ENCODE measurements around the gene HOTAIR. TPM values are rescaled to one million over a fixed set of nuclear protein-coding genes. Genes with fewer than 3 reads are reported as not detected.

HOTAIR gene
- total and polyA plus RNA-seq, 9 donors = 0.02 to 1.2 (median 0.28) TPM; not detected in 5

DNA sequence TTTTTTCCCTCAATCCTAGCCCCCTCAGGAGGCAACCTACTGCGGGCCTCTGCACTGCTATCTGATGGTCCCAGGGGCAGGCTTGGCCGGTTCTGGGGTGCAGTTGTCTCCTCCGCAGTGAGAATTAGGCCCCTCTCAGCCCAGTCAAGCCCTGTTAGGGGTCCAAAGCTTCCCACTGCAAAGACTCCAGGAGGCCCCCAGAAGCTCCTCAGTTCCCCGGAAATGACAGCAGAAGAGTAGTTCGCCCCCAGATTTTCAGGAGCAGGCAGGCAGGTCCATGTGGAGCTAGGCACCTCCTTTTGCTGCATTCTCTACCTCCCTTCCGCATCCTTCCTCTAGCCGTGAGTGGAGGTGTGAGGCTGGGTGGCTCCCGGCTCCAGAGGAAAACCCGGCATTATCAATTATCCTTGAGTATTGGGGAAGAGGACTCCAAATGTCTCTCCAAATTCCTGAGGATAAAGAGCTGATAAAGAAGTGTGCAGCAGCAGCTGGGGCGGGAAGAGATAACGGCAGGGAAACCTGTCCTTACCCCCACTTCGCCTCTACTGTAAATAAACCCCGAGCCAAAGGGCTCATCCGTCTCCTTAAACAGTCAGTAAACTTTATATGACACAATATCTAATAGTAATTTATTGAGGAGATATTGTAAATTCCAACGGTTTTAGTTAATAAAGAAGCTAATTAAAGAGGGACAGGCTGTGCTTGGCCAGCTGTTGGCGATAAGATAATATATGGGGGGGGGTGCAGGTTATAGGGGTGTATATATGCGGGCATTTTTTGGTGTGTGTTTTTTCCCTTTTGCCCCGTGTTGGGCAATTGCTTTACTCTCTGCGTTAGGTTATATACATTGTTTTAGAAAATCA lies 20.7 kb downstream of the HOTAIR start:
- intact Hi-C loops (cut with DNase I) = no loop called here
- H3K9me3 ChIP-seq = no peaks in the 10 kb centered on the region

DNA sequence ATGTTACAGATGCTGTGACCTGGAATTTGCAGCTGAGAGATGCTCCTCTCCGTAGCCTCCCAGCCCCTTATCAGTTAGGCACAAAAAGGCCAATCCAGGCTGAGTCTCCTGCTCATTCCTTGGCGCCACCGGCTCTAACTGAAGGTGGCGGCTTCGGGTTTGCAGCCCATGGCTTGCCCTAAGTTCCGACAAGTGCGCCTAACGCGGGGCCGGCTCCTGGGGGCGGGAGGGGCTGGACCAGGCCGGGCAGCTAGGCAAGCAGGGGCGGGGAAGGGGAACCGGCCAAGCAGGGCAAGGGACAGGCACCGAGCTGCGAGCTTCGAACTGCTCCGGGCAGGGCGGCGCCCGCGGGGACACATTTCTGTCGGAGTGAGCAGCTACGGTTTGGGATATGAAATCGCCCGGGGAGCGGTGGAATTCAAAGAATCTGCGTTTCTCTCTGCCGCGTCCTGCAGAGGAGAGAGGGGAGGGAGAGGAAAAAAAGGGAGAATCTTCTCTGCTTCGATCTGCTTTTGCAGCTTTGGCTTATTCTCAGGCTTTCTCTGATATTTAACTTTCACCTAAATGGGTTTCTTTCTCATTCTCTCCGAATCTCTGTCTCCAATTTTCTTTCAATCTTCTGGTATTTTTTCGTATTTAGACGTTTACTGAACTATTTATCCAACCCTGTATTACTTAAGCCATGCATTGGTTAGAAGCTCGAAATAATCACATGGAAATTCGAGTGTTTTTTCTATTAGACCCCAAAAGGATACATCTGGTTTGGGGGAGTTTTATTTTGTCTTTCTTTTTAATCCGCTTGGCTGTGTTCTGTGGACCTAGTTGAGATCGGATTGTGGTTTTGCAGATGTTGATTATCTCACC lies 21.7 kb downstream of the HOTAIR start:
- no peaks in the 10 kb centered on the region for H3K9me3 ChIP-seq
- no peak overlapping the region for H3K4me3 ChIP-seq
- DNase-seq = no peak
- no peaks in the 10 kb centered on the region for H3K36me3 ChIP-seq
- 9 to 14% (median 9%) methylated on average over 38 of the region's 38 CpGs for WGBS, 3 donors
- intact Hi-C loops (cut with DNase I) = no loop called here
- no peak for TF ChIP-seq POLR2A (IDR thresholded peaks at IDR 0.05)
- TF ChIP-seq EP300 (IDR thresholded peaks at IDR 0.05) = no peak
- TF ChIP-seq, protein P1, sequence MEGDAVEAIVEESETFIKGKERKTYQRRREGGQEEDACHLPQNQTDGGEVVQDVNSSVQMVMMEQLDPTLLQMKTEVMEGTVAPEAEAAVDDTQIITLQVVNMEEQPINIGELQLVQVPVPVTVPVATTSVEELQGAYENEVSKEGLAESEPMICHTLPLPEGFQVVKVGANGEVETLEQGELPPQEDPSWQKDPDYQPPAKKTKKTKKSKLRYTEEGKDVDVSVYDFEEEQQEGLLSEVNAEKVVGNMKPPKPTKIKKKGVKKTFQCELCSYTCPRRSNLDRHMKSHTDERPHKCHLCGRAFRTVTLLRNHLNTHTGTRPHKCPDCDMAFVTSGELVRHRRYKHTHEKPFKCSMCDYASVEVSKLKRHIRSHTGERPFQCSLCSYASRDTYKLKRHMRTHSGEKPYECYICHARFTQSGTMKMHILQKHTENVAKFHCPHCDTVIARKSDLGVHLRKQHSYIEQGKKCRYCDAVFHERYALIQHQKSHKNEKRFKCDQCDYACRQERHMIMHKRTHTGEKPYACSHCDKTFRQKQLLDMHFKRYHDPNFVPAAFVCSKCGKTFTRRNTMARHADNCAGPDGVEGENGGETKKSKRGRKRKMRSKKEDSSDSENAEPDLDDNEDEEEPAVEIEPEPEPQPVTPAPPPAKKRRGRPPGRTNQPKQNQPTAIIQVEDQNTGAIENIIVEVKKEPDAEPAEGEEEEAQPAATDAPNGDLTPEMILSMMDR (IDR thresholded peaks at IDR 0.05) = no peak
- H3K27me3 ChIP-seq = peaks cover 14% of the 10 kb centered on the region
- peaks cover 4% of the 10 kb centered on the region for H3K4me1 ChIP-seq (ENCODE audit: insufficient read depth)
- no peak overlapping the region for H3K27ac ChIP-seq

More for the DNA sequence above, 20.7 kb downstream of the HOTAIR start:
- no peaks in the 10 kb centered on the region for H3K36me3 ChIP-seq
- no peak for DNase-seq
- H3K4me3 ChIP-seq = no peak overlapping the region
- 7 to 15% (median 7%) methylated on average over 19 of the region's 19 CpGs for WGBS, 3 donors
- TF ChIP-seq EP300 (IDR thresholded peaks at IDR 0.05) = no peak
- TF ChIP-seq, protein P1 (IDR thresholded peaks at IDR 0.05) = no peak
- H3K27ac ChIP-seq = no peak overlapping the region
- peaks cover 4% of the 10 kb centered on the region for H3K4me1 ChIP-seq (ENCODE audit: insufficient read depth)
- peaks cover 14% of the 10 kb centered on the region for H3K27me3 ChIP-seq

DNA sequence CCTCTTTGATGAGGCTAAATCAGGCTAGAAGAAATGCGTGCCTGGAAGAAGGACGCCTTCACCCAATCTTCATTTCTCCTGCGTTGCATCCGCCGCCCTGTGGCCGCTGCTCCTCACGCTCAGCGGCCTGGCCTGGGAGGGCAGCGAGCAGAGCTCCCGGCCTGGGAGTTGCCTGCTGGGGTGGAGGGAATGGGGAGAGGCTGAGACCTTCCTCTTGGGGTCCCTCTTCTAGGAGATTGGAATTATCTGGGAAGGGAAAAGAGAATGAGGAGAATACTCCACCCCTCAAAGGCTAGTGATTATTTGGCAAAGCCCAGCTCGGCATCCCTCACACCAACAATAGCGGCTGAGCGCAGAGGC lies 22.4 kb downstream of the HOTAIR start:
- H3K27me3 ChIP-seq = peaks cover 14% of the 10 kb centered on the region
- intact Hi-C loops (cut with DNase I) = no loop called here
- no peak for DNase-seq
- 21 to 37% (median 36%) methylated on average over 13 of the region's 13 CpGs for WGBS, 3 donors
- H3K4me1 ChIP-seq (ENCODE audit: insufficient read depth) = peaks cover 4% of the 10 kb centered on the region
- no peak overlapping the region for H3K4me3 ChIP-seq
- no peaks in the 10 kb centered on the region for H3K36me3 ChIP-seq
- H3K9me3 ChIP-seq = no peaks in the 10 kb centered on the region
- no peak overlapping the region for H3K27ac ChIP-seq
- no peak for TF ChIP-seq EP300 (IDR thresholded peaks at IDR 0.05)
- no peak for TF ChIP-seq POLR2A (IDR thresholded peaks at IDR 0.05)
- TF ChIP-seq, protein P1 (IDR thresholded peaks at IDR 0.05) = no peak

DNA sequence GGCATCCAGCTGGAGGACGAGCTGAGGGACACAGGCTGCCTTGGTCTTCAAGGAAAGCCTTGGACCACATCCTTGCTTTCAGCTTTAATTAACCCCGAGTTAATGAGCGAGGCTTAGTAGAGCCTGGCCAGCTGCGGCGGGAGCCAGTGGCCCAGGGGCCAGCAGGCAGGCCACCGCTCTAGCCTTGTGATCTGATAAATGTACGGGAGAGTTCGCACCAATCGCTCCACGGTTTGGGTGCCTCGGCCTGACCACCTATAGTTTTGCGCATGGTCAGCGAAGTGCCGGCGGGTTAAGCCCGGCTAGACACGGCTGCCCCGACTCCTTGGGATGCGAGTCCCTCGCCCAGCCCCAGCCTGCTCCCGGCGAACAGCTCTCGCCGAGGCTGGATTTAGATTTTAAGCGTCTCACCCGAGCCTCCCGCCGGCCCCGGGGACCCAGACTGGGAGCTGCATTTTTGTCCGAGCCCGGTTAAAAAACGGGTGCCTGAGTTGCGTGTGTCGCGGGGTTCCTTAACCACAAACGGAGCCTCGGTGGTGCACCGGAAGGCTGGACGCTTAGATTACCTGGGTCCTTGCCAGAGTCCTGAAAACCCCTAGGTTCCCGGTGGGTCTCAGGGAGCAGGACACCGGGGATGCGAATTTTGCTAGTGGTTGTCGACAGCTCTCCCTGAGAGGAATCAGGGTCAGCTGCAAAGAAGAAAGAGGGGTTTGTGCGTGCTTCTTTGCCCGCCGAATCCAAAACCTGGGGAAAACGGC lies 23.0 kb downstream of the HOTAIR start:
- Histone ChIP-seq H3K4me1 (ENCODE audit: insufficient read depth) (peaks cover 4% of the 10 kb centered on the region), H3K4me3 (no peak overlapping the region), H3K27ac (no peak overlapping the region), H3K36me3 (no peaks in the 10 kb centered on the region), H3K9me3 (no peaks in the 10 kb centered on the region), H3K27me3 (peaks cover 14% of the 10 kb centered on the region)
- TF ChIP-seq, protein P1 (IDR thresholded peaks at IDR 0.05) = no peak
- TF ChIP-seq POLR2A (IDR thresholded peaks at IDR 0.05) (no peak), EP300 (IDR thresholded peaks at IDR 0.05) (no peak)
- intact Hi-C loops (cut with DNase I) = no loop called here
- no peak for DNase-seq
- WGBS, 3 donors = 5 to 17% (median 9%) methylated on average over 25 to 47 of the region's 47 CpGs
